NB4 (cell line): ENCODE measurements around the gene PDE4B.

ENCODE experiments used
- DNase-seq: peaks from one replicate; pipeline ENCODE4 v3.0.0; 2010; ENCODE audit warnings: low read depth
- H3K4me3 ChIP-seq: one replicate; pipeline ENCODE4 v1.5.1; 2011; ENCODE audit warnings: mild to moderate bottlenecking, low read depth, low read length, moderate library complexity
- CTCF ChIP-seq: IDR thresholded peaks from one replicate; pipeline ENCODE4 v1.5.1; 2012; ENCODE audit warnings: low read depth, low read length
- MAX ChIP-seq: IDR thresholded peaks from 2 replicates; pipeline ENCODE4 v1.6.1; 2011; ENCODE audit warnings: low read depth, low read length
- MYC ChIP-seq: IDR thresholded peaks from 2 replicates; pipeline ENCODE4 v1.6.1; 2011; ENCODE audit warnings: low read depth, low read length
- POLR2A ChIP-seq: IDR thresholded peaks from 2 replicates; pipeline ENCODE4 v1.6.1; 2011; ENCODE audit warnings: mild to moderate bottlenecking; ENCODE audit not compliant: insufficient read length; ENCODE audit errors: extremely low read depth

The PDE4B gene

GRCh38 chr1:66207484-66207883 lies 414.8 kb downstream of the PDE4B start:
- TF ChIP-seq MAX, result no peak
- TF ChIP-seq CTCF, result no peak
- TF ChIP-seq POLR2A, result no peak
- TF ChIP-seq MYC, result no peak
- no peak overlapping the region for H3K4me3 ChIP-seq
- DNase-seq, result no peak

GRCh38 chr1:66208632-66209031 lies 415.9 kb downstream of the PDE4B start:
- no peak overlapping the region for H3K4me3 ChIP-seq
- TF ChIP-seq POLR2A, result no peak
- DNase-seq, result no peak

GRCh38 chr1:66210635-66211244 lies 418.0 kb downstream of the PDE4B start:
- H3K4me3 ChIP-seq, result no peak overlapping the region
- DNase-seq, result no peak
- TF ChIP-seq CTCF, result no peak
- TF ChIP-seq MAX, result no peak
- no peak for TF ChIP-seq MYC
- no peak for TF ChIP-seq POLR2A

GRCh38 chr1:66211521-66211920 lies 418.8 kb downstream of the PDE4B start:
- DNase-seq, result no peak
- H3K4me3 ChIP-seq, result no peak overlapping the region
- TF ChIP-seq POLR2A, result no peak
- TF ChIP-seq MYC, result no peak
- TF ChIP-seq CTCF, result no peak
- no peak for TF ChIP-seq MAX

- H3K4me3 ChIP-seq, result no peak overlapping the region
- TF ChIP-seq MYC (no peak), MAX (no peak), CTCF (no peak), POLR2A (no peak)
- no peak for DNase-seq
Observed at GRCh38 chr1:66213491-66213890, 420.8 kb downstream of the PDE4B start.

- TF ChIP-seq MAX, result no peak
- no peak for TF ChIP-seq POLR2A
- no peak for TF ChIP-seq CTCF
- no peak for TF ChIP-seq MYC
- no peak overlapping the region for H3K4me3 ChIP-seq
- DNase-seq, result no peak
Observed at GRCh38 chr1:66214901-66215300, 422.2 kb downstream of the PDE4B start.
